Activated CD4-positive, alpha-beta T cell treated with anti-CD3 and anti-CD28 coated beads for 36 hours (primary cell): ENCODE results near the gene SH2B3. TPM values are rescaled to one million over a fixed set of nuclear protein-coding genes. Genes with fewer than 3 reads are reported as not detected.

ENCODE experiments used
- ATAC-seq: fragments of 200-7000 bp; cut with Tn5 transposase; one replicate; pipeline ENCODE4 v1.10.0; 2021; ENCODE audit warnings: mild to moderate bottlenecking, moderate library complexity
- CTCF ChIA-PET: fragments of 350-600 bp; sonication (Branson Sonifier 250); formaldehyde crosslinking; loops from one replicate; lab custom pipeline; 2021; ENCODE audit warnings: antibody characterized with exemption; lab: Charles Lee
- POLR2A ChIA-PET: fragments of 350-600 bp; sonication (Branson Sonifier 250); formaldehyde crosslinking; loops from one replicate; lab custom pipeline; 2021; ENCODE audit warnings: antibody characterized with exemption, inconsistent platforms; lab: Charles Lee
- DNase-seq: peaks from one replicate; pipeline ENCODE4 v3.0.0-alpha.2; 2020
- H3K27ac Mint-ChIP-seq: one replicate; pipeline ENCODE4 v1.8.0; 2021; ENCODE audit warnings: mixed read lengths
- H3K27me3 Mint-ChIP-seq: one replicate; pipeline ENCODE4 v1.8.0; 2021; ENCODE audit warnings: mixed read lengths
- H3K36me3 Mint-ChIP-seq: one replicate; pipeline ENCODE4 v1.8.0; 2021; ENCODE audit warnings: low read depth, mixed read lengths
- H3K4me1 Mint-ChIP-seq: one replicate; pipeline ENCODE4 v1.8.0; 2021; ENCODE audit warnings: mixed read lengths
- H3K4me3 Mint-ChIP-seq: one replicate; pipeline ENCODE4 v1.8.0; 2021; ENCODE audit warnings: mild to moderate bottlenecking, moderate library complexity, mixed read lengths
- H3K9me3 Mint-ChIP-seq: one replicate; pipeline ENCODE4 v1.8.0; 2021; ENCODE audit warnings: low read depth, mixed read lengths
- intact Hi-C, 2 experiments: fragments of 100-400 bp; cut with DNase I in 1 of 2; cut with micrococcal nuclease in 1 of 2; formaldehyde crosslinking; loops; one replicate each; pipeline versions ENCODE4 v1.14.2 to v1.15.1; 2022 to 2024; cut with DNase I, micrococcal nuclease
- total RNA-seq, 2 experiments: library from RNA; stranded (reverse); gene quantifications; one replicate each; pipeline ENCODE4 v1.2.3, GENCODE V29; 2021

The SH2B3 gene
- total RNA-seq, 2 experiments from 2014 or later = 29.2 to 32.7 TPM

DNA sequence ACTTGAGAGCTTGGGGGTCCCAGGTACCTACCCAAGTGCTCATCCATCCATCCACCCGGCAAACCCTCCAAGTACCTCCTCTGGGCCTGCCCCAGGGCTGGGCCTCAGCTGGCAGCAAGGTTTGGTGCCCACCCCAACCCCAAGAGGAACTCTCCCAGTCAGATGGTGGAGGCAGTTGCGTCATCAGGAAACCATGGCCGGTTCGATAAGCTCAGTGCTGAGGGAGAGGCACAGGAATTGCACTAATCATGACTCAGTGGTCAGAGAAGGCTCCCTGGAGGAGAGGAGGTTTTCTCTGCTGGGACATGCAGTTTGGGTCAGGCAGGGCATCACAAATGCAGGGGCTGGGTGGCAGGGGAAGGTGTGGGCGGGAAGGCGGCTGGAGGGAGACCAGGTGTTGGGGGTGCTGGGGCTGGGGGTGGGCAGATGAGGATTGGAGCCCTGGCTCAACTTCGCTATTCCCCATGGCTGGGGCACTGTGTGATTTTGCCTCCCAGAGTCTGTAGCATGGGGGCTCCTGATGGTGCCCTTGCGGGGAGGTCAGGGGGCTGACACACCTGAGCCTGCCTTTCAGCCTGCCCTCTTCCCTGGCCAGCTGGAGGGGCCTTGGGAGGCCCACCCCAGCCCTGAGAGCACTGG, 32.2 kb downstream of the SH2B3 start:
- Mint-ChIP-seq H3K4me1 (peaks cover 86% of the 10 kb centered on the region), H3K36me3 (peaks cover 22% of the 10 kb centered on the region), H3K9me3 (no peaks in the 10 kb centered on the region), H3K27ac (peak overlapping the region; percentile 6), H3K4me3 (no peak overlapping the region), H3K27me3 (no peaks in the 10 kb centered on the region)
- intact Hi-C loops = no loop called here
- ATAC-seq (no peak), DNase-seq (no peak)
- ChIA-PET POLR2A (no interaction called here), CTCF (interaction anchor here (1.4 to 4.5 kb wide), 3 partner anchors 14 to 41 kb away, joined by 3 to 20 read pairs (median 8); no protein-coding TSS in a partner anchor)

DNA sequence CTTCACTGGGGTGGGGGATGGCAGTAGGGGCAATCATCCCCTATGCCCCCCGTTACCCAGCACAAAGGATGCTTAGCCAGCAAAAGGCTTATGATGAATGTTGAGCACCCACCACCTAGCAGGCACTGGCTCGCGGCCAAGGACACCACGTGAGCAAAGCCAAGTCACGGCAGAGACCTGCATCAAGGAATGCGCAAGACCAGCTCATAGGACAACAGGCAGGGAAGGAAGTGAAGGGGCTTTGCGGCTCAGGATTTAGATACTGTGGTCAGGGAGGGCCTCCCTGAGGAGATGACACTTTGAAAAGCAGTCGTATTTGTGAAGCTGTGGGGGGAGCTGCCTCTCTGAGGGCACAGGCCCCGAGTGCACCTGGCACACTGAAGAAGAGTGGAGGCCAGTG, 32.8 kb downstream of the SH2B3 start:
- CTCF ChIA-PET = interaction anchor here (1.4 to 4.5 kb wide), 3 partner anchors 13 to 42 kb away, joined by 3 to 20 read pairs (median 8); no protein-coding TSS in a partner anchor
- H3K27ac Mint-ChIP-seq = peak overlapping the region; percentile 28
- ATAC-seq = no peak
- H3K36me3 Mint-ChIP-seq = peaks cover 23% of the 10 kb centered on the region
- intact Hi-C loops = no loop called here
- POLR2A ChIA-PET = no interaction called here
- DNase-seq = peak; percentile 72
- H3K4me1 Mint-ChIP-seq = peaks cover 87% of the 10 kb centered on the region
- H3K4me3 Mint-ChIP-seq = no peak overlapping the region
- H3K27me3 Mint-ChIP-seq = no peaks in the 10 kb centered on the region
- H3K9me3 Mint-ChIP-seq = no peaks in the 10 kb centered on the region

DNA sequence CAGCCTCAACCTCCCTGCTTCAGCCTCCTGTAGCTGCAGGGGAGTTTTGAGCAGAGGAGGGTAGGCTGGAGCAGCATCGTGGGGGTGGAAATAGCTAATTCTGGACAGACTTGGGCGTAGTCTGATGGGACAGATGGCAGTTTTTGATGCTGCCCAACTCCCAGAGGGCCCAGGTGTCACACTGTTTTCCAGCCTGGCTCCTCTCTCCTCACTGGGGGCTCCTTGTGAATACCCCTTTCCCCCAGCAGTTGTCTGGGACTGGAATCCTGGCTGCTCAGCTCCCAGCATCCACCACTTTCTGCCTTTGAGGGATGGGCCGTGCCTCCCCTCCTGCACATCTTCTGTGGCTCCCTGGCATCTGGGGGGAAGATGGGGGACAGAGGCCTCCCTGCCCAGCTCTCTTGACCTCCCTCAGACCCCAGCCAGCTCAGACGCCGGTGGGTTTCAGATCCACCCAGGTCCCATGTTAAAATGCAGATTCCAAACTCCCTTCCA, 34.0 kb downstream of the SH2B3 start:
- Mint-ChIP-seq H3K36me3 (peaks cover 24% of the 10 kb centered on the region), H3K27ac (no peak overlapping the region)
- CTCF ChIA-PET = interaction anchor here (0.5 to 4.5 kb wide), 5 partner anchors 12 to 234 kb away, joined by 3 to 20 read pairs (median 3); no protein-coding TSS in a partner anchor

DNA sequence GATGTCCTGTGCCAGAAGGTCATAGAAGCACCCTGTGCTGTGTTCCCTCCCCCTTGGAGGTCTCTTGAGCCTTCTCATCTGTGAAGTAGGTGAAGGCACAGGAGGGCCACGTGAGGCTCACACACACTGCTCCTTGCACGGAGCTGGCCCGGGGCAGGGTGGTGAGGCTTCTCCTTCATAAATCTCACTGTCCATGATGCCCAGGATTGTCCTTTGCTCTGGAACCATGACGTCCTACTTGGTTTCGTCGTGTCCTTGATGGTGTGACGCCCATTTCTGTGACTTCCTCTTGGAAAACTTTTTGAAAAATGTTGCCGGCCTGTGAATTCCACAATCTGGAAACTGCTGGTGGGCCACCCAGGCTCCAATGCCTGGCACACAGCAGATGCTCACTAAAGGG, 34.4 kb downstream of the SH2B3 start:
- no peak overlapping the region for H3K4me3 Mint-ChIP-seq
- ATAC-seq (no peak), DNase-seq (peak; percentile 1)
- H3K4me1 Mint-ChIP-seq = peaks cover 87% of the 10 kb centered on the region
- no peaks in the 10 kb centered on the region for H3K27me3 Mint-ChIP-seq
- H3K9me3 Mint-ChIP-seq = no peaks in the 10 kb centered on the region
- H3K36me3 Mint-ChIP-seq = peaks cover 28% of the 10 kb centered on the region
- no peak overlapping the region for H3K27ac Mint-ChIP-seq
- CTCF ChIA-PET = interaction anchor here (0.5 to 24.4 kb wide), 5 partner anchors 12 to 234 kb away, joined by 3 to 890 read pairs (median 5); partner anchors contain the start of gene SH2B3
- POLR2A ChIA-PET = no interaction called here
- intact Hi-C loops = no loop called here

More for the DNA sequence above, 34.0 kb downstream of the SH2B3 start:
- no peaks in the 10 kb centered on the region for H3K27me3 Mint-ChIP-seq
- no peaks in the 10 kb centered on the region for H3K9me3 Mint-ChIP-seq
- H3K4me3 Mint-ChIP-seq = no peak overlapping the region
- H3K4me1 Mint-ChIP-seq = peaks cover 87% of the 10 kb centered on the region
- intact Hi-C loops = no loop called here
- ATAC-seq (no peak), DNase-seq (peak; percentile 3)
- POLR2A ChIA-PET = no interaction called here

DNA sequence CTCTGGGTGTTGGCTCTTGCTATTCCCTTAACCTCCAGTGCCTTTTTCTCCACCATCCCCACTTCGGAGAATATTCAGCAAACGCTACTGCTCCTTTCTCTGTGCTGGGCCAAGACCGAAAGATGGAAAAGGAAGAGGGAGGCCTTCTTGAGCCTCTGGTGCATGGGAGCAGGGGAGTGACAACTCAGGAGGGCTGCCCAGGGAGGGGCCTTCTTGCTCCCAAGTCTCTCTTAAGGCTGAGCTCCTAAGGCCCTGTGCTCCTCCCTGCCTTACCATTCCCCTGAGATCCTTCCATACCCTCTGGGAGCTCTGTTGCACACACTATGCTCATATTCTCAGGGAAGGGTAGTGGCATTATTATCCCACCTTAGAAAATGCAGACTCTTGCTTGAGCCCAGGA, 34.9 kb downstream of the SH2B3 start:
- POLR2A ChIA-PET = no interaction called here

DNA sequence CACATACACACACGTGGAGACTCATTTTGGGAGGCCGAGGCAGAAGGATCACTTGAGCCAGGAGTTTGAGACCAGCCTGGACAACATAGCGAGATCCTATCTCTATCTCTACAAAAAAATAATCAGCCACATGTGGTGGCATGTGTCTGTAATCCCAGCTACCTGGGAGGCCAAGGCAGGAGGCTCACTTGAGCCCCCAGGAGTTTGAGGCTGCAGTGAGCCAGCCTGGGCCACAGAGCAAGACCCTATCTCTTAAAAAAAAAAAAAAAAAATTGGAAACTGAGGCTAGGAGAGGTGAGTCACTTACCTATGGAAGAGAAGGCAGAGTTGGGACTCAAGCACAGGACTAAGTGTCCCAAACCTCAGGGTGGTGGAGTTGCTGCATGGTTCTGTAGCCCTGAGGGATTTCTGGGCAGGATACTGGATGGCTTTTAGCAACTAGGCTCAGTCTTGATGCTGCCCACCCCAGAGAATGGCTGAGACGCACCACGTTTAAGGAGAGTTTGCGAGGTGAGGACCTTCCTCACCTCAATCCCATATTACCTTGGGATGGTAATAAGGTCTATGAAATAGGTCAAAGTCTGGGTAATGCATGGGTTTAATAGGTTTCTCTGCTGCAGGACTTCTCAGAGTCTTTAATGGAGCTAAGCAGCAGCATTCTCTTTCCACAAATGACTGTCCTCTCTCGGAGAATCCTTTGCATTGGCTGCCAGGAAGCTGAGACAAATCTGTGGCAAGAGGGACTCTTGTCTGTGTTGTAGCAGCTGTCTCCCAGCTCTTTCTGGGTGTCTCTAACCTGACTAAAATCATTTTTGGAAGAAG, 35.6 kb downstream of the SH2B3 start:
- ChIA-PET POLR2A (interaction anchor here (0.6 to 0.7 kb wide), 3 partner anchors 11 to 554 kb away, joined by 4 to 13 read pairs (median 7); no protein-coding TSS in a partner anchor), CTCF (interaction anchor here (0.9 to 24.4 kb wide), 3 partner anchors 11 to 39 kb away, joined by 3 to 890 read pairs (median 7); partner anchors contain the start of gene SH2B3)
- H3K36me3 Mint-ChIP-seq = peaks cover 27% of the 10 kb centered on the region
- peaks cover 87% of the 10 kb centered on the region for H3K4me1 Mint-ChIP-seq
- DNase-seq (peak; percentile 1), ATAC-seq (no peak)
- H3K9me3 Mint-ChIP-seq = no peaks in the 10 kb centered on the region
- intact Hi-C loops = no loop called here
- H3K4me3 Mint-ChIP-seq = no peak overlapping the region
- H3K27ac Mint-ChIP-seq = peak overlapping the region; percentile 51
- no peaks in the 10 kb centered on the region for H3K27me3 Mint-ChIP-seq

More for the DNA sequence above, 34.9 kb downstream of the SH2B3 start:
- Mint-ChIP-seq H3K27ac (no peak overlapping the region), H3K36me3 (peaks cover 28% of the 10 kb centered on the region), H3K4me1 (peaks cover 87% of the 10 kb centered on the region), H3K4me3 (no peak overlapping the region), H3K9me3 (no peaks in the 10 kb centered on the region), H3K27me3 (no peaks in the 10 kb centered on the region)
- intact Hi-C loops = no loop called here
- DNase-seq (no peak), ATAC-seq (no peak)
- CTCF ChIA-PET = interaction anchor here (0.9 to 24.4 kb wide), 2 partner anchors 21 to 38 kb away, joined by 3 to 890 read pairs; partner anchors contain the start of gene SH2B3

DNA sequence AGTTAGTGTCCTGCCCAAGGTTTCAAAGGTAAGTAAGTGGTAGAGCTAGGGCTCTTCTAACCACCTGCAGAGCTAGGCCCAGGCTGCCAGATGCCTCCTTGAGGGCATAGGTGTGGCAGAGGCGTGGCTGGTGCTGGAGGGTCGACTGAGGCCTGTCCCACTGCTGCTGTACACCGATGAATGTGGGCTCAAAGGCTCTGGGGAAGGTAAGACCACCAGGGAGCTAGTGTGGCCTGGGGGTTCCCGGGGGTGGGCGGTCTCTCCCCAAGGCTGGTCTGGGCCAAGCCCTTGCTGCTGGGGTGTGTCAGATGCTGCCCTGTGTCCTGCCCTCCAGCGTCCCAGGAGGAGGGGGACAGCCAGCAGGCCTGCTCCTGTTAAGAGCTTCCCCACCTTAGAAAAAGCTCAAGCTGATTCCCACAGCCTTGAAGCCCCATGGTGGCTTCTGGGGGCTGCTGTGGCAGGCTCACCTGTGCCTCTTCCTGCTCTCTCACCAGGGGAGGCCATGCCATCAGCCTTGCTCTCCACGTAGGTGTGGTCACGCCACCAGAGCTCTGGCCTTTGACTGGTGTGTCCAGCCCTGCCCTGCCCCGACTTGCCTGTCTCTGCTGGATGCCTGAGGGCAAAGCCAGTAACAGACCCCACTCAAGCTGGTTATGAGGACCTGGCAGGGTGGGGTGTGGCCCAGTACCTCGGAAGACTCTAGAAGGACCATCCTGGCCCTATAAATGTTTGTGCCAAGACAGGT, 36.8 kb downstream of the SH2B3 start:
- H3K27me3 Mint-ChIP-seq = no peaks in the 10 kb centered on the region
- POLR2A ChIA-PET = no interaction called here
- H3K9me3 Mint-ChIP-seq = no peaks in the 10 kb centered on the region
- CTCF ChIA-PET = interaction anchor here (1.0 to 24.4 kb wide), 6 partner anchors 7 to 40 kb away, joined by 6 to 890 read pairs (median 10); partner anchors contain the start of gene SH2B3
- peak overlapping the region; percentile 16 for H3K4me3 Mint-ChIP-seq
- no peak for ATAC-seq
- H3K4me1 Mint-ChIP-seq = peaks cover 79% of the 10 kb centered on the region
- peaks cover 33% of the 10 kb centered on the region for H3K36me3 Mint-ChIP-seq
- H3K27ac Mint-ChIP-seq = peak overlapping the region; percentile 71
- peak; percentile 6 for DNase-seq
- intact Hi-C loops = loop anchor here in 1 of 2 experiments (1.0 kb wide), 1 partner anchor 7 kb away; no protein-coding TSS in a partner anchor

DNA sequence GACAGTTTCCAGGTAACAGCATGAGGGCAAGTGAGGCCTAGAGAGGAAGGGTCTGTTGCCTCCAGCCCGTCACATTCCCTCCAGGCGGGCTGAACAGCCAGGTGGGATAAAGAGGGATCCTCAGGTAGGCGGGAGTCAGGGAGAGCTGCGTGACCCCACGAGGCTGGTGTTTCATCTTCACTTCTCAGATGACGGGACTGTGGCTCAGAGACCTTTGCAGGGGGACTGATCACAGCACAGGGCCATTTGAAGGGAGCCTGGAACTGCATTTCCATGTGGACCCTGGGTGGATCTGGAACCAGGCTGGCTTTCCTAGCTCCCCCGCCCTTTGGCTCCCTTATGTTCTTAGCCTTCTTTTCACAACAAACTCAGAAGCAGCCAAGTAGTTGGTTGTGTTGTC, 37.4 kb downstream of the SH2B3 start:
- no peaks in the 10 kb centered on the region for H3K9me3 Mint-ChIP-seq
- ChIA-PET CTCF (interaction anchor here (1.7 to 24.4 kb wide), 6 partner anchors 8 to 87 kb away, joined by 6 to 890 read pairs (median 10); partner anchors contain the start of gene SH2B3), POLR2A (interaction anchor here (0.5 to 2.3 kb wide), 5 partner anchors 8 to 63 kb away, joined by 3 to 17 read pairs (median 3); no protein-coding TSS in a partner anchor)
- ATAC-seq = no peak
- H3K36me3 Mint-ChIP-seq = peaks cover 38% of the 10 kb centered on the region
- peaks cover 73% of the 10 kb centered on the region for H3K4me1 Mint-ChIP-seq
- peak overlapping the region; percentile 16 for H3K4me3 Mint-ChIP-seq
- intact Hi-C loops = loop anchor here in 1 of 2 experiments (1.0 kb wide), 1 partner anchor 8 kb away; no protein-coding TSS in a partner anchor
- no peaks in the 10 kb centered on the region for H3K27me3 Mint-ChIP-seq
- peak; percentile 6 for DNase-seq
- H3K27ac Mint-ChIP-seq = peak overlapping the region; percentile 71

DNA sequence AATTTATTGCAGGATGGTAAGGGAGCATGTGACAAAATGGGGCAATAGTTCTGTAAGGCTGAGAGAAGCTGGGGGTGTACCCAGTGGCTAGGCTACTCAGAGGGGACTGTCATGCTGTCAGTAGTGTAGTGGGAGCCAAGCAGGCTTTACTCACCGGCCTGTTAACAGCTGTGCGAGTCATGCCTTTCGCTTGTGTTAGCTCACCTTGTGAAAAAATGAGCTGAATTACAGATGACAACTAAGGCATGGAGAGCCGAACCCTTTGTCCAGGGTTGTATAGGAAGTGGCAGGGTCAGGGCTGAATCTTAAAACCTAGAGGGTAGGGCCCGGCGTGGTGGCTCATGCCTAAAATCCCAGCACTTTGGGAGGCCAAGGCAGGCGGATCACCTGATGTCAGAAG, 37.9 kb downstream of the SH2B3 start:
- intact Hi-C loops = loop anchor here in 1 of 2 experiments (1.0 kb wide), 1 partner anchor 8 kb away; no protein-coding TSS in a partner anchor
- no peak overlapping the region for H3K4me3 Mint-ChIP-seq
- peak; percentile 79 for DNase-seq

More for the DNA sequence above, 37.9 kb downstream of the SH2B3 start:
- ChIA-PET POLR2A (interaction anchor here (0.5 to 2.3 kb wide), 5 partner anchors 8 to 63 kb away, joined by 3 to 17 read pairs (median 3); no protein-coding TSS in a partner anchor), CTCF (interaction anchor here (0.7 to 24.4 kb wide), 11 partner anchors 8 to 90 kb away, joined by 3 to 890 read pairs (median 6); partner anchors contain the start of gene SH2B3)
- Mint-ChIP-seq H3K9me3 (no peaks in the 10 kb centered on the region), H3K4me1 (peaks cover 68% of the 10 kb centered on the region), H3K27ac (no peak overlapping the region), H3K36me3 (peaks cover 40% of the 10 kb centered on the region), H3K27me3 (no peaks in the 10 kb centered on the region)
- ATAC-seq = peak; percentile 70
